Keratinocyte (primary cell): ENCODE data around the gene ANKRD55. TPM values are rescaled to one million over a fixed set of nuclear protein-coding genes. Genes with fewer than 3 reads are reported as not detected.

Experiments used
- DNase-seq: peaks from one replicate; pipeline ENCODE4 v3.0.0-alpha.2; 2011; ENCODE audit warnings: low read depth, missing footprints, low spot score
- FAIRE-seq: peaks from 2 replicates; lab custom pipeline; 2011; peaks lifted over from hg19 to GRCh38; lab: Jason Lieb, UNC
- H2AFZ ChIP-seq: 2 replicates; pipeline ENCODE4 v1.6.0; 2012; ENCODE audit warnings: low read length, control low read depth, inconsistent platforms; ENCODE audit not compliant: control insufficient read depth
- H3K27ac ChIP-seq: 2 replicates; pipeline ENCODE4 v1.5.1; 2011; ENCODE audit warnings: low read length; ENCODE audit not compliant: control insufficient read depth, insufficient read depth
- H3K27me3 ChIP-seq: 3 replicates; pipeline ENCODE4 v1.6.0; 2011; ENCODE audit warnings: low read length; ENCODE audit not compliant: control insufficient read depth, insufficient read depth; ENCODE audit errors: extremely low read depth
- H3K36me3 ChIP-seq, 2 experiments: 2 replicates in 1 of 2; 3 replicates in 1 of 2; pipeline ENCODE4 v1.5.1; 2011; ENCODE audit warnings: low read length in 2 of 2, mild to moderate bottlenecking in 1 of 2; ENCODE audit not compliant: control insufficient read depth in 2 of 2, insufficient read depth in 2 of 2; ENCODE audit errors: extremely low read depth in 1 of 2
- H3K4me1 ChIP-seq: 3 replicates; pipeline ENCODE4 v1.5.1; 2011; ENCODE audit warnings: low read length; ENCODE audit not compliant: control insufficient read depth, insufficient read depth; ENCODE audit errors: extremely low read depth
- H3K4me2 ChIP-seq: 3 replicates; pipeline ENCODE4 v1.6.0; 2011; ENCODE audit warnings: low read depth, low read length; ENCODE audit not compliant: control insufficient read depth, insufficient read depth; ENCODE audit errors: extremely low read depth
- H3K4me3 ChIP-seq, 3 experiments: fragments of 200-600 bp in 1 of 3; sonication (generic) in 1 of 3; 2 replicates in 2 of 3; 3 replicates in 1 of 3; pipeline ENCODE4 v1.5.1; 2011 to 2016; ENCODE audit warnings: low read length in 3 of 3, mild to moderate bottlenecking in 3 of 3, control low read depth in 2 of 3, inconsistent platforms in 1 of 3, low read depth in 1 of 3, mixed read lengths in 1 of 3, mixed run types in 1 of 3, moderate library complexity in 1 of 3; ENCODE audit not compliant: control insufficient read depth in 2 of 3, insufficient read depth in 2 of 3; ENCODE audit errors: extremely low read depth in 1 of 3
- H3K79me2 ChIP-seq: 2 replicates; pipeline ENCODE4 v1.6.0; 2012; ENCODE audit warnings: low read length; ENCODE audit not compliant: control insufficient read depth, insufficient read depth
- H3K9ac ChIP-seq: 3 replicates; pipeline ENCODE4 v1.6.0; 2011; ENCODE audit warnings: low read length; ENCODE audit not compliant: control insufficient read depth, insufficient read depth; ENCODE audit errors: extremely low read depth
- H3K9me1 ChIP-seq: 3 replicates; pipeline ENCODE4 v1.6.0; 2011; ENCODE audit warnings: low read length; ENCODE audit not compliant: control insufficient read depth, insufficient read depth; ENCODE audit errors: extremely low read depth
- H3K9me3 ChIP-seq: 2 replicates; pipeline ENCODE4 v1.5.1; 2012; ENCODE audit warnings: low read depth, low read length; ENCODE audit not compliant: control insufficient read depth
- H4K20me1 ChIP-seq: 3 replicates; pipeline ENCODE4 v1.6.0; 2011; ENCODE audit warnings: low read length; ENCODE audit not compliant: control insufficient read depth, insufficient read depth; ENCODE audit errors: extremely low read depth
- EZH2 ChIP-seq: IDR thresholded peaks from one replicate; pipeline ENCODE4 v1.6.1; 2012; ENCODE audit warnings: inconsistent platforms, mild to moderate bottlenecking, low read length, moderate library complexity
- dilution Hi-C: fragments of 300-500 bp; cut with MboI; formaldehyde crosslinking; loops from one replicate; pipeline ENCODE4 v1.7.0; 2020; ENCODE audit warnings: low sequenced_read_pairs; ENCODE audit not compliant: extremely low pct_ligation_motif_present
- polyA plus RNA-seq, 5 experiments: library from polyadenylated mRNA; depleted of rRNA in 3 of 5; stranded (reverse) in 3 of 5; stranded (forward) in 1 of 5; unstranded in 1 of 5; fragments of >200 nt; gene quantifications; 1 replicate in 1 of 5; 2 replicates in 3 of 5; 3 replicates in 1 of 5; pipeline versions ENCODE4 v1.2.1 to v1.2.3, GENCODE V29; 2011 to 2012; ENCODE audit warnings: missing spikeins in 2 of 5, low read depth in 1 of 5, low replicate concordance in 1 of 5
- TF ChIP-seq, protein P1 (sequence below), 3 experiments: IDR thresholded peaks in 1 of 3; conservative IDR thresholded peaks in 1 of 3; optimal IDR thresholded peaks in 1 of 3; 2 replicates in 2 of 3; 3 replicates in 1 of 3; pipeline versions ENCODE3 to v1.5.1; 2011; ENCODE audit warnings: low read length in 3 of 3, mild to moderate bottlenecking in 3 of 3, moderate library complexity in 2 of 3, control low read depth in 1 of 3, inconsistent platforms in 1 of 3; ENCODE audit not compliant: insufficient read depth in 2 of 3; ENCODE audit errors: extremely low read depth in 1 of 3

Gene ANKRD55
- polyA plus RNA-seq, 1 donor (not counting 4 experiments of a cell fraction or from before 2014, with no cell fraction given), result not detected

DNA sequence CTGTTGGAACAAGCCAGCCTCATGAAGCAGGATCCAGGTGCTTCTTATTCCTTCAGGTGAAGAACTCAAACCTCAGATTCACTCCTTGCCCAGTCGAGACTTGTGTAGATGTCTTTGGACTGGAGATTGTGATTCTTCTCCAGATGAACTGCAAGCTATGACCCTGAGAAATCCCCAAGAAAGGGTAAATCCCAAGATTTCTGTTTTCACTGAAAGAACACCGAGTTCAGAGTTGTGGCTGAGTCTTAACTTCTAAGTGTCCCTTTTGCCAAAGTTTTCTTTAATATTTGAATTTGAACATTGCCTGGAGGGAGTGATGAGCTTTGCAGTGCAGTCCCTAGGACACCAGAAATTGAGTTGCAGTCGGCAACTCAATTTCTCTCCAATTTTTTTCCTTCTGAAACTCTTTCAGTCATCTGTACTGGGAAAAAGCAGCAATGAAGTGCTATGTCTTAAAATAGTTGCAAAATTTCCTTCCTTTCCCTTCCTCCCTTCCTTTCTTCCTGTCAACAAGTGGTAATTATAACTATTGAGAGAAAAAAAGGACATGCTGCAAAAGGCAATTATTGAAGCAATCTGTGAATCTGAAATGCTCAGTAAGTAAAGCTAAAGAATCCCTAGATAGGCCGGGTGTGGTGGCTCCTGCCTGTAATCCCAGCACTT lies 56.1 kb downstream of the ANKRD55 start:
- TF ChIP-seq, protein P1, sequence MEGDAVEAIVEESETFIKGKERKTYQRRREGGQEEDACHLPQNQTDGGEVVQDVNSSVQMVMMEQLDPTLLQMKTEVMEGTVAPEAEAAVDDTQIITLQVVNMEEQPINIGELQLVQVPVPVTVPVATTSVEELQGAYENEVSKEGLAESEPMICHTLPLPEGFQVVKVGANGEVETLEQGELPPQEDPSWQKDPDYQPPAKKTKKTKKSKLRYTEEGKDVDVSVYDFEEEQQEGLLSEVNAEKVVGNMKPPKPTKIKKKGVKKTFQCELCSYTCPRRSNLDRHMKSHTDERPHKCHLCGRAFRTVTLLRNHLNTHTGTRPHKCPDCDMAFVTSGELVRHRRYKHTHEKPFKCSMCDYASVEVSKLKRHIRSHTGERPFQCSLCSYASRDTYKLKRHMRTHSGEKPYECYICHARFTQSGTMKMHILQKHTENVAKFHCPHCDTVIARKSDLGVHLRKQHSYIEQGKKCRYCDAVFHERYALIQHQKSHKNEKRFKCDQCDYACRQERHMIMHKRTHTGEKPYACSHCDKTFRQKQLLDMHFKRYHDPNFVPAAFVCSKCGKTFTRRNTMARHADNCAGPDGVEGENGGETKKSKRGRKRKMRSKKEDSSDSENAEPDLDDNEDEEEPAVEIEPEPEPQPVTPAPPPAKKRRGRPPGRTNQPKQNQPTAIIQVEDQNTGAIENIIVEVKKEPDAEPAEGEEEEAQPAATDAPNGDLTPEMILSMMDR (optimal IDR thresholded peaks at IDR 0.05 in 1 of 3, IDR thresholded peaks at IDR 0.05 in 1 of 3, conservative IDR thresholded peaks at IDR 0.05 in 1 of 3; ENCODE audit: extremely low read depth in 1 of 3, insufficient read depth in 2 of 3, low read length in 3 of 3), result no peak
- no peak for TF ChIP-seq EZH2
- no peak overlapping the region for H3K4me3 ChIP-seq
- no peaks in the 10 kb centered on the region for H4K20me1 ChIP-seq
- DNase-seq, result no peak
- H3K36me3 ChIP-seq, result no peaks in the 10 kb centered on the region
- dilution Hi-C loops, result no loop called here
- no peaks in the 10 kb centered on the region for H3K9me1 ChIP-seq
- no peak overlapping the region for H3K4me2 ChIP-seq
- no peak overlapping the region for H2AFZ ChIP-seq
- H3K79me2 ChIP-seq, result no peaks in the 10 kb centered on the region
- FAIRE-seq, result no peak
- no peak overlapping the region for H3K27ac ChIP-seq
- H3K4me1 ChIP-seq, result peaks cover 7% of the 10 kb centered on the region
- no peaks in the 10 kb centered on the region for H3K9me3 ChIP-seq
- H3K27me3 ChIP-seq, result no peaks in the 10 kb centered on the region
- H3K9ac ChIP-seq, result no peak overlapping the region

DNA sequence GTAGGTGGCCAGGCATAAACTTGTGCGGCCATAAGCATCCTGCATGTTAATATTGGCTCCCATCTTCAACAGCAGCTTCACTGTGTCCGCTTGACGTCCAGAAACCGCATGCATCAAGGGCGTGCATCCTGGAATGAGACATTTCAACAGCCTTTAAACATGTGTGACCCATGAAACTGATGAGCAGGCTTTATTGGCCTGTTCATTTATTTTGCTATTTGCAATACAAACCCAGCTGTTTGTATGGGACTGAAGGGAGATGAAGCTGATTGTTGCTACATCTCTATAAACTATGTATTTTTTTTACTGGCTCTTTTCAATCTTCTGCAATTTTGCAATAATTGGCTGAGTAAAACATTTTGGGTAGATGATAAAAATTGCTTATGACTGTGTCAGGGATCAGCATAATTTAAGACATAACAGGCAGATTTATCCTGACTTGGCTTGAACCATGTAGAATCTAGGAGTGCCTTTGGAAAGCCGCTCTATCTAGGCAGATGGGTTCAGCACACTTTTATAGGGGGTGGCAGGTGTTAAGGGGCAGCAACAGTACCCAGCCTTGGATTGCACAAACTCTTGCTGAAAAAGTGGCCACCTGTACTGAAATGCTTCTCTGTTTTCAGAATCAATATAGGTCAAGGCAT lies 56.9 kb downstream of the ANKRD55 start:
- no peak for FAIRE-seq
- no peaks in the 10 kb centered on the region for H3K27me3 ChIP-seq
- no peak overlapping the region for H3K4me2 ChIP-seq
- TF ChIP-seq, protein P1 (optimal IDR thresholded peaks at IDR 0.05 in 1 of 3, IDR thresholded peaks at IDR 0.05 in 1 of 3, conservative IDR thresholded peaks at IDR 0.05 in 1 of 3; ENCODE audit: extremely low read depth in 1 of 3, insufficient read depth in 2 of 3, low read length in 3 of 3), result no peak
- TF ChIP-seq EZH2, result no peak
- H3K4me1 ChIP-seq, result peaks cover 7% of the 10 kb centered on the region
- no peaks in the 10 kb centered on the region for H3K79me2 ChIP-seq
- H3K27ac ChIP-seq, result no peak overlapping the region
- dilution Hi-C loops, result no loop called here
- no peaks in the 10 kb centered on the region for H3K9me3 ChIP-seq
- H4K20me1 ChIP-seq, result no peaks in the 10 kb centered on the region
- H3K4me3 ChIP-seq, result no peak overlapping the region
- no peak overlapping the region for H2AFZ ChIP-seq
- DNase-seq, result no peak
- no peaks in the 10 kb centered on the region for H3K9me1 ChIP-seq
- H3K36me3 ChIP-seq, result no peaks in the 10 kb centered on the region
- H3K9ac ChIP-seq, result no peak overlapping the region
